Measurements from ENCODE around the gene ARHGEF4.

ARHGEF4 gene

GRCh38 chr2:131043199-131044074 is 206.7 kb downstream of the ARHGEF4 start:
- TF ChIP-seq CTCF (IDR thresholded peaks at IDR 0.05; ENCODE audit: low read length, missing control alignments): no peak
- no peak for DNase-seq (ENCODE audit: low read depth)
- no peak overlapping the region for H3K4me3 ChIP-seq (replicated peaks; ENCODE audit: low read depth, low read length)

DNA sequence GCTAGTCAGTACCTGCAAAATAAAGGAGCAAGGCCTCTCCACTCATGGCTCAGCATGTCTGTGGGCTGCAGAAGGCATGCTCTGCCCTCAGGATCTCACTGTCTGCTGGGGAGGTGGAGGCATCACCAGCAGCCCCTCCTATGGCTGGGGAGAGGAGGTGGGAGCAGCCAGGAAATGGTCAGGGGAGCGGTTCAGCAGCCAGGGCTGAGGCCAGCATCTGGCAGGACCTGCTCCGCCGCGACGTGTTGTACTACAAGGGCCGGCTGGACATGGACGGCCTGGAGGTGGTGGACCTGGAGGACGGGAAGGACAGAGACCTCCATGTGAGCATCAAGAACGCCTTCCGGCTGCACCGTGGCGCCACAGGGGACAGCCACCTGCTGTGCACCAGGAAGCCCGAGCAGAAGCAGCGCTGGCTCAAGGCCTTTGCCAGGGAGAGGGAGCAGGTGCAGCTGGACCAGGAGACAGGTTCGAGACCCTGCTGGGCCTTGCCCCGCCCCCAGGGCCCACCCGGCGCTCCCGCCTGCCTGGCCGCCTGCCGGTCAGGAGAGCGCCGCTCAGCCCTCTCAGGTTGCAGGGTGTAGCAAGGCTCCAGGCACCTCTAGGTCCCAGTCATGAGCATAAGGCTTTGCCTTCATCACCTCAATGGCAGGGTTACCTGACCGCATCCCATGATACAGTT is 207.5 kb downstream of the ARHGEF4 start:
- no peak for DNase-seq (ENCODE audit: low read depth)
- H3K4me3 ChIP-seq (replicated peaks; ENCODE audit: low read depth, low read length): no peak overlapping the region
- no peak for TF ChIP-seq CTCF (IDR thresholded peaks at IDR 0.05; ENCODE audit: low read length, missing control alignments)

- no peak for TF ChIP-seq CTCF (IDR thresholded peaks at IDR 0.05; ENCODE audit: low read length, missing control alignments)
- no peak for DNase-seq (ENCODE audit: low read depth)
- no peak overlapping the region for H3K4me3 ChIP-seq (replicated peaks; ENCODE audit: low read depth, low read length)
These were observed 208.0 kb downstream of the ARHGEF4 start for GRCh38 chr2:131044757-131045150.

- DNase-seq (ENCODE audit: low read depth): no peak
- H3K4me3 ChIP-seq (replicated peaks; ENCODE audit: low read depth, low read length): no peak overlapping the region
- TF ChIP-seq CTCF (IDR thresholded peaks at IDR 0.05; ENCODE audit: low read length, missing control alignments): no peak
These were observed 208.7 kb downstream of the ARHGEF4 start for GRCh38 chr2:131045286-131046027.

GRCh38 chr2:131046028-131046917 is 209.6 kb downstream of the ARHGEF4 start:
- H3K4me3 ChIP-seq (replicated peaks; ENCODE audit: low read depth, low read length): no peak overlapping the region
- TF ChIP-seq CTCF (IDR thresholded peaks at IDR 0.05; ENCODE audit: low read length, missing control alignments): no peak
- DNase-seq (ENCODE audit: low read depth): no peak

Data from fibroblast of pulmonary artery (primary cell).